Measurements from ENCODE around the gene AACS. TPM values are rescaled to one million over a fixed set of nuclear protein-coding genes. Genes with fewer than 3 reads are reported as not detected.

Gene AACS
- total RNA-seq, 1 experiment from 2014 or later: 17.8 TPM

DNA sequence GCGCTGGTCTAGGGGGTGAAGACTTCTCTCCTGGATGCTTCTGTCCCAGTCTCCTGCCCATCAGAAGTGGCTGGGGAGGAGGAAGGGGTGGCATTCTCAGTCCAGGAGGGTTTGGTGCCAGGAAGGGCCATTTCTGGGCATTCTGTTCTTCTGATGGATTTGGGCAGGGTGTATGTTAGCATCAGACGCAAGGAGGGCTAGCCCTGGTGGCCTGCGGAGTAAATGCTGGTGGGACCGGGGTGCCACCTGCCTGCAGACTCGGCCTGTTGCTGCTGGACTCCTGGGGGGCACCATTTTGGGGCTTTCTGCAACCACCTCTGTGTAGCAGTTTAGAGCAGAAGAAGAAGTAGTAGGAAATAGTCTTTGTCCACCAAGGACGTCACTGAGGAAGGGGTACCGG, 31.7 kb downstream of the AACS start:
- Histone ChIP-seq H3K36me3 (ENCODE audit: insufficient read depth, low read length) (no peaks in the 10 kb centered on the region), H3K79me2 (ENCODE audit: low read length) (no peaks in the 10 kb centered on the region), H3K27ac (ENCODE audit: low read length) (no peak overlapping the region), H3K4me2 (ENCODE audit: low read depth, low read length, poor library complexity, severe bottlenecking) (no peak overlapping the region), H3K4me3 (ENCODE audit: low read length) (no peak overlapping the region), H3K27me3 (ENCODE audit: low read length) (no peaks in the 10 kb centered on the region), H3K9me3 (ENCODE audit: low read length) (no peaks in the 10 kb centered on the region), H3K9me2 (replicated peaks; ENCODE audit: insufficient read depth, low read length) (no peaks in the 10 kb centered on the region), H4K20me1 (ENCODE audit: insufficient read depth, low read depth, low read length) (no peaks in the 10 kb centered on the region), H2AFZ (ENCODE audit: low read length) (no peak overlapping the region), H3K9ac (ENCODE audit: low read length) (no peak overlapping the region), H3K4me1 (ENCODE audit: low read length) (no peaks in the 10 kb centered on the region)
- no peak for DNase-seq

DNA sequence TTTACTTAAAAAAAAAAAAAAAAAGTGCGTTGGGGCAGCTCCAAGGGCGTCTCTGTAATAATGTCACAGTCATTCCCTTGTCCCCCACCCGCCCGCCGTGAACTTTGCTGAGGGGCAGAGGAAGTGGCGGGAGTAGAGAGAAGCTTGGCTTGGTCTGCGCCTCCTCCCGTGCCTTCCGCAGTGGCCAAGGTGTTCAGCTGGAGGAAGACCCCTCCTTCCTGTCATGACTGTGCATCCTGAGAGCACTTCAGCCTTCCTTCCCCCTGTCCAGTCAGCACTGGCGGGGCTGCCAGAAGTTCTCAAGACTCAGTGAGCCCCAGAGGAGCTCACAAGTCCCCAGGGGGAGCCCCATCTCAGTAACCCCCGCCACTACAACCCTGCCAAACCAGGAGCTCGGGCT, 32.2 kb downstream of the AACS start:
- no peaks in the 10 kb centered on the region for H3K4me1 ChIP-seq (ENCODE audit: low read length)
- H3K9me2 ChIP-seq (replicated peaks; ENCODE audit: insufficient read depth, low read length): no peaks in the 10 kb centered on the region
- no peaks in the 10 kb centered on the region for H3K79me2 ChIP-seq (ENCODE audit: low read length)

DNA sequence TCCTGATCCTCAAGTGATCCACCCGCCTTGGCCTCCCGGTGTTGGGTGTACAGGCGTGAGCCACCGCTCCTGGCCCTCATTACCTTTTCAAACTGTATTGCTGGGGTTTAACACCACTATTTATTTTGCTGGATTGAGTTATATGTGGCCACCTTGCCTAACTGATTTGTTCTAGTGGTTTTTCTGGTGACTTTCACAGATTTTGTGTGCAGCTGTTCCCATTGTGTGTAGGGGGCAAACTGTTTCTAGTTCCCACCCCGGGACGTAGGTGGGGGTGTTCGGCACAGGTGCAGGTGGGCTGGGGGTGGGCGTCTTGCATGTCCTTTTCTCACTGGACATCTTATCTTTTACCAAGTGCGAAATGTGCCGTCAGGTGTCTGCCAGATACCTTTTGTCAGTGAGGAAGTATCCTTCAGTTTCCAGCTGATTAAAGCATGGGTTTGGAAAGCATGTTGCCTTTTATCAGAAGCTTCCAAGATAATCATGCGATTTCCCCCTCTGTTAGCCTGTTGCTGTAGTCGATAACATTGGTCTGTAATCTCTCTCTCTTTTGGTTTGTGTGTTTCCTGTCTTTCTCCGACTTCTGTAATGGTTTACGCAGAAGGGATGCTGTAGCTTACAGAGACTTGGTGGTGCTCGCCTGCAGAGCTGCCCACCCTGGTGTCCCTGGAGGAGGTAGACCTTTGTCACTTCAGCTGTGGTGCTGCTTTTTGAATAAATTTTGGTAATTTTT, 33.6 kb downstream of the AACS start:
- H3K79me2 ChIP-seq (ENCODE audit: low read length): no peaks in the 10 kb centered on the region
- no peak overlapping the region for H3K4me3 ChIP-seq (ENCODE audit: low read length)
- H3K27me3 ChIP-seq (ENCODE audit: low read length): no peaks in the 10 kb centered on the region
- no peaks in the 10 kb centered on the region for H4K20me1 ChIP-seq (ENCODE audit: insufficient read depth, low read depth, low read length)
- no peaks in the 10 kb centered on the region for H3K36me3 ChIP-seq (ENCODE audit: insufficient read depth, low read length)
- H3K9me2 ChIP-seq (replicated peaks; ENCODE audit: insufficient read depth, low read length): no peaks in the 10 kb centered on the region
- no peaks in the 10 kb centered on the region for H3K9me3 ChIP-seq (ENCODE audit: low read length)
- H3K9ac ChIP-seq (ENCODE audit: low read length): no peak overlapping the region
- no peak overlapping the region for H3K27ac ChIP-seq (ENCODE audit: low read length)
- no peaks in the 10 kb centered on the region for H3K4me1 ChIP-seq (ENCODE audit: low read length)
- no peak for DNase-seq
- no peak overlapping the region for H2AFZ ChIP-seq (ENCODE audit: low read length)
- no peak overlapping the region for H3K4me2 ChIP-seq (ENCODE audit: low read depth, low read length, poor library complexity, severe bottlenecking)

More for the DNA sequence above, 32.2 kb downstream of the AACS start:
- Histone ChIP-seq H3K9me3 (ENCODE audit: low read length) (no peaks in the 10 kb centered on the region), H3K27ac (ENCODE audit: low read length) (no peak overlapping the region), H2AFZ (ENCODE audit: low read length) (no peak overlapping the region), H3K9ac (ENCODE audit: low read length) (no peak overlapping the region), H4K20me1 (ENCODE audit: insufficient read depth, low read depth, low read length) (no peaks in the 10 kb centered on the region), H3K4me3 (ENCODE audit: low read length) (no peak overlapping the region), H3K27me3 (ENCODE audit: low read length) (no peaks in the 10 kb centered on the region), H3K4me2 (ENCODE audit: low read depth, low read length, poor library complexity, severe bottlenecking) (no peak overlapping the region), H3K36me3 (ENCODE audit: insufficient read depth, low read length) (no peaks in the 10 kb centered on the region)
- no peak for DNase-seq

DNA sequence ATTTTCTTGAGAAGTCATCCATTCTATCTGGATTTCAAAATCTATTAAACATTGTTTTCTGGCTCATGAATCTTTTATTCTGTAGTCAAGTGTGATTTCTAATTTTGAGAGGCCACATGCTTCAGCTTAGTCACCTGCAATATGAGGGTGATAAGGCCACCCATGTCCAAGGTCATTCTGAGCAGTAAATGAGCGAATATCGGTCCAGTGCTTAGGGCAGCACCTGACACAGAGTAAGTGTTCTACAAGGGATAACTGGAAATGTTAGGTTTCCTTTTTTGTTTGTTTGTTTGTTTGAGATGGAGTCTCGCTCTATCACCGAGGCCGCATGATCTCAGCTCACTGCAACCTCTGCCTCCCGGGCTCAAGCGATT, 34.2 kb downstream of the AACS start:
- Histone ChIP-seq H3K9me3 (ENCODE audit: low read length) (no peaks in the 10 kb centered on the region), H3K27me3 (ENCODE audit: low read length) (no peaks in the 10 kb centered on the region), H3K36me3 (ENCODE audit: insufficient read depth, low read length) (no peaks in the 10 kb centered on the region), H3K79me2 (ENCODE audit: low read length) (no peaks in the 10 kb centered on the region), H4K20me1 (ENCODE audit: insufficient read depth, low read depth, low read length) (no peaks in the 10 kb centered on the region), H3K27ac (ENCODE audit: low read length) (no peak overlapping the region), H3K4me3 (ENCODE audit: low read length) (no peak overlapping the region), H3K9ac (ENCODE audit: low read length) (no peak overlapping the region), H3K4me2 (ENCODE audit: low read depth, low read length, poor library complexity, severe bottlenecking) (no peak overlapping the region), H2AFZ (ENCODE audit: low read length) (no peak overlapping the region), H3K9me2 (replicated peaks; ENCODE audit: insufficient read depth, low read length) (no peaks in the 10 kb centered on the region), H3K4me1 (ENCODE audit: low read length) (no peaks in the 10 kb centered on the region)
- DNase-seq: no peak

DNA sequence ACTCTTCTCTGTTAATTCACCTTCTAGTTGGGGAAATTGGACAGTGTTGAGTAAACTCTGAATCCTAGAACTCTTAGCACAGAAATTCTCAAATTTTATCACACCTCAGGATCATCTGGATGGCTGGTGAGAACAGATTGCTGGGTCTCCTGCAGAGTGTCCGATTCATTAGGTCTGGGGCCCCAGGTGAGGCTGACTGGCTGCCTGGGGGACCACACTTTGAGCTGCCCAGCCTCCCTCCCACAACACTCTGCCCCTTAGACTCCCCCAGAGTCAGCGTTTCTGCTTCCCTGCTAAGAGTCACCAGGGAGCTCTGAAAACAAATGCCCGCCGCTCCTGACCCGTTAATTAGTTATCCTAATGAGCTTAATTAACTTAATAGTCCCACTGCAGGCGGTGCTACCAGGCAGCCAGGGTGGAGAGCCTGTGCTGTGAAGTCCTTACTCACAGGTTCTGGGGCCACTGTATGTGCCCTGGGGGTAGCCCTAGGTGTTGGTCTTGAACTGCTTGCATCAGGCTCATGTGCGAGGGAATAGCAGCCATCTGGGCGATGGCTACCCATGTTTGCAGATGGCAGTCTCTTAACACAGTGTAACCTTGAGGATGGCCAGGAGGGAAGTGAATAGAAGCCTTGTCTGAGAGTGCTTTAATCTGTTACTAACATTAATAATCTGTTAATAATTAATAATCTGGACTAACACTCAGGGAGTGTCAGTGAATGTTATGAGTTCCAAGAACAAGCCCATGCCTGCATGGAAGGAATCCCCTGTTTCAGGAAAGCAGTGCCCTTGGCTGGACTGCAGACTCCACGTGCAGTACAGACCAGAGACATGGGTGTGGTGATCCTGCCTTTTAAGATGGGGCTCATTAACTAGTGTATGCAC, 35.6 kb downstream of the AACS start:
- no peaks in the 10 kb centered on the region for H3K9me3 ChIP-seq (ENCODE audit: low read length)
- H3K9ac ChIP-seq (ENCODE audit: low read length): no peak overlapping the region
- H3K4me3 ChIP-seq (ENCODE audit: low read length): no peak overlapping the region
- no peak overlapping the region for H3K27ac ChIP-seq (ENCODE audit: low read length)
- no peaks in the 10 kb centered on the region for H3K4me1 ChIP-seq (ENCODE audit: low read length)
- H3K36me3 ChIP-seq (ENCODE audit: insufficient read depth, low read length): no peaks in the 10 kb centered on the region
- H3K4me2 ChIP-seq (ENCODE audit: low read depth, low read length, poor library complexity, severe bottlenecking): no peak overlapping the region
- H4K20me1 ChIP-seq (ENCODE audit: insufficient read depth, low read depth, low read length): no peaks in the 10 kb centered on the region
- H3K9me2 ChIP-seq (replicated peaks; ENCODE audit: insufficient read depth, low read length): no peaks in the 10 kb centered on the region
- DNase-seq: no peak
- no peaks in the 10 kb centered on the region for H3K79me2 ChIP-seq (ENCODE audit: low read length)
- no peak overlapping the region for H2AFZ ChIP-seq (ENCODE audit: low read length)
- no peaks in the 10 kb centered on the region for H3K27me3 ChIP-seq (ENCODE audit: low read length)

DNA sequence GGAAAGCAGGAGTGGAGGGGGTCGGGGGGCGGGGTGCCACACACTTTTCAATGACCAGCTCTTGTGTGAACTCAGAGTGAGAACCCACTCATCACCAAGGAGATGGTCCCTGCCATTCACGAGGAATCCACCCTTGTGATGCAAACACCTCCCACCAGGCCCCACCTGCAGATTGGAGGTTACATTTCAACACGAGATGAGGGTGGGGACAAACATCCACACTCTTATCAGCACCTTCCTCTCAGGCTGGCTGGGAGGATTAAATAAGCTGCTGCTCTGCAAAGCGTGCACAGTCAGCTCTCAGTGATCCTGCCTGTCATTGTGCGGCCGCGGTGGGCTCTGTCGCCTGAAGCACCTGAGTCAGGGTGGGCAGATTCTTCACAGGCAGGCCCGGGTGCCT, 39.7 kb downstream of the AACS start:
- no peaks in the 10 kb centered on the region for H3K36me3 ChIP-seq (ENCODE audit: insufficient read depth, low read length)
- H3K4me2 ChIP-seq (ENCODE audit: low read depth, low read length, poor library complexity, severe bottlenecking): no peak overlapping the region
- no peaks in the 10 kb centered on the region for H3K9me3 ChIP-seq (ENCODE audit: low read length)
- no peak overlapping the region for H2AFZ ChIP-seq (ENCODE audit: low read length)
- H3K27ac ChIP-seq (ENCODE audit: low read length): no peak overlapping the region
- no peaks in the 10 kb centered on the region for H3K9me2 ChIP-seq (replicated peaks; ENCODE audit: insufficient read depth, low read length)
- H3K4me3 ChIP-seq (ENCODE audit: low read length): no peak overlapping the region
- no peaks in the 10 kb centered on the region for H3K4me1 ChIP-seq (ENCODE audit: low read length)
- no peak for DNase-seq
- H3K79me2 ChIP-seq (ENCODE audit: low read length): no peaks in the 10 kb centered on the region
- no peaks in the 10 kb centered on the region for H3K27me3 ChIP-seq (ENCODE audit: low read length)
- no peak overlapping the region for H3K9ac ChIP-seq (ENCODE audit: low read length)
- no peaks in the 10 kb centered on the region for H4K20me1 ChIP-seq (ENCODE audit: insufficient read depth, low read depth, low read length)

DNA sequence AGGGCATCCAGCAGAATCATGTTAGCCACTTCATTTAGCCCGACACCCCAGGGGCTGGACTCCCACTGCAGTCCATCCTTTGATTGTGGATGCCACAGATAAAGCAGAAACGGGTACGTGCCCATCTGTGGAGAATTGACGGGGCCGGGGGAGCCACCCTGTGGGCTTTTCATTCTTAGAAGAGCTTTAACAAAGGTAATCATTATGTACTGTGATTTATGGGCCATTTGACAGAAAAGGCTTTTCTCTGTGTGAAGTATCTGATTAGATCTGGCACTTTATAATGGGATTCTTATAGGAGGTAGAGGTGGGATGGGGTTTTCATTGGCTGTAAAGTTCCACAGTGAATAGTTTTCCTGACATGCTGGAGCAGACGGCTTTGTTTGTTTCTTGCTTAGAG, 40.4 kb downstream of the AACS start:
- Histone ChIP-seq H3K27me3 (ENCODE audit: low read length) (no peaks in the 10 kb centered on the region), H3K9me2 (replicated peaks; ENCODE audit: insufficient read depth, low read length) (no peaks in the 10 kb centered on the region), H3K9ac (ENCODE audit: low read length) (no peak overlapping the region), H3K4me1 (ENCODE audit: low read length) (peaks cover under 1% of the 10 kb centered on the region; the same call in 1 of the 2 replicates), H3K4me2 (ENCODE audit: low read depth, low read length, poor library complexity, severe bottlenecking) (no peak overlapping the region), H3K9me3 (ENCODE audit: low read length) (no peaks in the 10 kb centered on the region), H4K20me1 (ENCODE audit: insufficient read depth, low read depth, low read length) (no peaks in the 10 kb centered on the region), H2AFZ (ENCODE audit: low read length) (no peak overlapping the region), H3K79me2 (ENCODE audit: low read length) (no peaks in the 10 kb centered on the region), H3K4me3 (ENCODE audit: low read length) (no peak overlapping the region), H3K36me3 (ENCODE audit: insufficient read depth, low read length) (no peaks in the 10 kb centered on the region), H3K27ac (ENCODE audit: low read length) (no peak overlapping the region)
- no peak for DNase-seq

DNA sequence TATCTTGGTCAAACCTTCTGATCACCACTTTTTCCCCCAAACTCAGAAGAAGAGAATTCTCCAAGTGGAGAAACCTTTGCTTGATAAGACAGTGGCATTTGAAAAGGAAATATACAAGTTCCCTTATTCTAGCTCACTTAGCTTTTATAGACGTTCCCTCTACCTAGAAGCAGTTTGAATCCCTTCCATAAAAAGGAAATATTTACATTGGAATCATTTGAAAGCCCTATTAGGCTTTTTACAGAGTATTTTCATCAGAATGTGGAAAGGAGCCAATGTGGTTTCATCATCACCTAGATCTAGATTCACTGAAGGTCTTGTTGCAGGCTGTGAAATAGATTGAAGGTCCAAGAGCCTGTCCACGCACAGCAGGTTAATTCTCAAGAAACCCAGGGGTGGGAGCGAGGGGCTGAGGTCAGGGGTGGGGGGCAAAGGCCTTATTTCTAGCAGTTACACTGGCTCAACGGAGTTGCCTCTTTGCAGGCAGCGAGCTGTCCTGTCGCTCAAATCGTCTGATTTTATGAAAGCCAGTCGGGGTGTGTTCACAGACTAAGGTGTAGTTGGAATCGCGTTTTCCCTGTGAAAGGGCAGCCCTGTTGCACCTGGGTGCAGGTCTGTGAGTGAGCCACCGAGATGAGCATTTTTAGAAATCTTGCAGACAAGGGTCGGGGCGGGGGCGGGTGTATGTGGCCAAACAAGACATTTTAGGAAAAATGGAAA, 45.6 kb downstream of the AACS start:
- Histone ChIP-seq H3K4me2 (ENCODE audit: low read depth, low read length, poor library complexity, severe bottlenecking) (no peak overlapping the region), H4K20me1 (ENCODE audit: insufficient read depth, low read depth, low read length) (no peaks in the 10 kb centered on the region), H3K4me3 (ENCODE audit: low read length) (no peak overlapping the region), H3K36me3 (ENCODE audit: insufficient read depth, low read length) (no peaks in the 10 kb centered on the region; the same call in 1 of the 2 replicates), H3K9ac (ENCODE audit: low read length) (no peak overlapping the region), H3K27ac (ENCODE audit: low read length) (no peak overlapping the region), H3K9me3 (ENCODE audit: low read length) (no peaks in the 10 kb centered on the region), H3K79me2 (ENCODE audit: low read length) (no peaks in the 10 kb centered on the region), H3K27me3 (ENCODE audit: low read length) (no peaks in the 10 kb centered on the region), H3K9me2 (replicated peaks; ENCODE audit: insufficient read depth, low read length) (no peaks in the 10 kb centered on the region), H2AFZ (ENCODE audit: low read length) (no peak overlapping the region), H3K4me1 (ENCODE audit: low read length) (peaks cover 13% of the 10 kb centered on the region)
- no peak for DNase-seq
